CD4-positive, alpha-beta T cell treated with Interleukin-17A for 1 hour (primary cell): Measurements from ENCODE around the gene ADCY1.

ENCODE experiments used
- DNase-seq: peaks from one replicate; pipeline ENCODE4 v3.0.0-alpha.2; 2020

Gene ADCY1

DNA sequence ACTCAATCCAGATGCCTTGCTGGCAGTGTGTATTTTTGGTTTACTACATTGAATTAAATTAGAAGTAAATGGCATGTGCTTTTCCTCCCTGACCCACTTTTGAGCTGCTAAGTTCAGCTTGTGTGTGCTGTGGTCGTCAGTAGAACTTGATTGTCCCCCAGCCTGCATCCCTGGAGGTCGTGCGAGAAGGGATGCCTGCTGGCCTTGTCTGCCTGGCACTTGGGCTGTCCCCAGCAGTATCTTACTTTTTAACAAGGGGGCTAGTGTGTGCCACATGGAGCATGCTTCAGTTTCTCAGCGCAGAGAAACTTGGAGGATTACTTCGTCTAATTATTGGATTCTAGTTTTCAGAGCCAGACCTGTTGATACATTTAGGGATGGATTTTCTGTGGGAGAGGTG lies 80.2 kb downstream of the ADCY1 start:
- DNase-seq: no peak

DNA sequence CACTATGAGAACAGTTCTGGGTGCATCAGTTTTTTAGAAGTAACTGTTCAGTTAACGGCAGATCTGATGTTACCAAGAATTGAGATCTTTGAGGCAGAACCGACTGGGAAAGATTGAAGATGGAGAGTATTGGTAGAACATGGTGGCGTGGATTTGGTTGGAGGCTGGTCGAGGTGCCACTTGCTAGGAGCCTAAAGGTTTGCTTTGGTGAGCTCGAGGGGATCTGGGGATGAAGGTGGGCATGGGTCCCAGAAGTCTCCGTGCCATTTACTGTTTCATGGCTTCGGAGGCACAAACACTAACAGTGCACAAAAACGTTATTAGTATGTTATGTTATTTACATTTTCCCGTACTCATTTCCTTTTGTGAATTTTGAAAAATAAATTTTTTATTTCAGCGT lies 81.4 kb downstream of the ADCY1 start:
- no peak for DNase-seq

GRCh38 chr7:45656431-45656830 lies 82.3 kb downstream of the ADCY1 start:
- DNase-seq: no peak

- no peak for DNase-seq
Observed at GRCh38 chr7:45657136-45657889, 83.1 kb downstream of the ADCY1 start.

GRCh38 chr7:45657890-45658715 lies 83.9 kb downstream of the ADCY1 start:
- no peak for DNase-seq

- no peak for DNase-seq
Observed at GRCh38 chr7:45658716-45659495, 84.7 kb downstream of the ADCY1 start.

GRCh38 chr7:45659496-45660139 lies 85.5 kb downstream of the ADCY1 start:
- DNase-seq: no peak

GRCh38 chr7:45660201-45660900 lies 86.2 kb downstream of the ADCY1 start:
- DNase-seq: no peak

GRCh38 chr7:45660901-45661211 lies 86.7 kb downstream of the ADCY1 start:
- no peak for DNase-seq

DNA sequence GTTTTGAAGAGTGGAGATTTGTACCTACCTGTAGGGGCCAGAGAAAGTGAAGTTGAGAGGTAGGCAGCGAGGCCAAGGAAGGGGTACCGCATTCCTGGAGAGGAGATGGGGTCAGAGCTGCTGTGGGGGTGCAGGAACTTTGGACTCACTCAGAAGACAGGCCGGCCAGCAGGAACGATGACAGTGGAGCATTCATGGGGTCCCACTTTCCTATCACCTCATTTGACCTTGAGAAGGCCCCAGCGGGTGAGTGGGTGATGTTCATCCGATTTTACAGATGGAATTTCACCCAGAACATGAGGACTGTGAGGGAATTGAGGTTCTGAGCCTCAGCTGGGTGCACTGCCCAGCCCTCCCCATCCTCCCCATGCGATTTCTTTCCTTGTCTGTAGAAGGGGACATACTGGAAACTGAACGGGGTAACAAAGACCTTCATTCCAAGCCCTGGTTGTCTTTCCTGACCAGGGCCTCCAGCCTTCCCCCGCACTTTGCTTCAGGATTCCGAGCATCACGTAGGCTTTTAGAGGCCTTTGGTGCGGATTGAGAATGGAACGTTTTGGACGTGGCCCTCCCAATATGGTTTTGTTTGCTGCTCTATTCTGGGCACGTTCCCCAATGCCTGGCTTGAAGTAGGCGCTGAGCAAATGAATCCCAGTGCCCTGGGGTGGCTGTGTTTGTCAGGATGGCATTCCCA lies 87.3 kb downstream of the ADCY1 start:
- DNase-seq: no peak

- no peak for DNase-seq
Observed at GRCh38 chr7:45662018-45662417, 87.8 kb downstream of the ADCY1 start.

DNA sequence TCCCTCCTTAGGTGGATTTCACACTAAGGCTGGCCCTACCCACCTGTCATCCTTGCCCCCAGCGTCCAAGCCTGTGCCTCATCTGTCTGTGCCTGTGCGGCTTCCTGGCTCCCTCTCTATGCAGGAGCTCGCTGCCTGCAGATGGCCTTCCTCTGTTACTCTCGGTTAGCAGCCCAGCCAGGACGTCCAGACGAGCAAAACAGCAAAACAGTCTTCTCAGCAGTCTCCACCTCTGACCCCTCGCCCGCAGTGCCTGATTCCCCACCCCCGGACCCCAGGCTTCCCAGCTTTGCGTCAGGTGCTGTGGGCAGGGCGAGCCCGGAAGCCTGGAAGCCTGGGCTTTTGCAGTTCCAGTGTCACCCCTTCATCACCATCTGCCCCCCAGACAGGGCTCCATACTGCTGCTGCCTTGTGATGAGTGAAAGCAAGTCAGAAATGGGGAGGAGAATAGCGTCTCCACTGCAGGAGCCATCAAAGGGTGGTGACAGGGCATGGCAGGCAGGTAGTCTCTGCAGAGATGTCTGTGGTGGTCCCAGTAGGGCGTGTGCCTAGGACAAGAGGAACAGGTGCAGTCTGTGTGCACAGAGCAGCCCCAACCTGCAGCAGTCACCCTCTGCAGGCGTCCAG lies 88.5 kb downstream of the ADCY1 start:
- no peak for DNase-seq

DNA sequence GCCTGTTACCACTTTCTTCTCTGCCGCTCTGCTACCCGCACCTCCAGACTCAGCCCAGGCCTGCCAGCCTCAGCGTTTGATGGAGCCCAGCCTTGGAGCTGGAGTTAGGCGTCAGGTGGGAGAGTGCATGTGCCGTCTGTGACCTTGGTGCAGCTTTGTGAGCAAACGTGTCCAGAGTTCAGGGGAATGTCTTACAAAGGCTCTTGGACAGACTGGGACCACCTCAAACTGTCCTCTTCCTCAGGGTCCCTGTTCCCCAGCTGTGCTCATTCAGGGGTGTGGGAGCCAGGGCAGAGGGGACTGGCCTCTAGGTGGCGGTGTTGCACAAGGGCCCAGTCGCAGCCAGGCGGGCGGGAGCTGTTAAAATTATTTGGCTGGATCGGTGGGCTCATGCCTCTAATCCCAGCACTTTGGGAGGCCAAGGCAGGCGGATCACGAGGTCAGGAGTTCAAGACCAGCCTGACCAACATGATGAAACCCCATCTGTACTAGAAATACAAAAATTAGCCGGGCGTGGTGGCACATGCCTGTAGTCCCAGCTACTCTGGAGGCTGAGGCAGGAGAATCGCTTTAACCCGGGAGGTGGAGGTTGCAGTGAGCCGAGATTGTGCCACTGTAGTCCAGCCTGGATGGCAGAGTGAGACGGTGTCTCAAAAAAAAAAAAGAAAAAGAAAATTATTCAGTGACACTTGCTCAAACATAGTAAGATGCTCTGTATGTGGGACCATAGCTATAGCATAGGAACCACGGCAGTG lies 89.2 kb downstream of the ADCY1 start:
- DNase-seq: no peak

DNA sequence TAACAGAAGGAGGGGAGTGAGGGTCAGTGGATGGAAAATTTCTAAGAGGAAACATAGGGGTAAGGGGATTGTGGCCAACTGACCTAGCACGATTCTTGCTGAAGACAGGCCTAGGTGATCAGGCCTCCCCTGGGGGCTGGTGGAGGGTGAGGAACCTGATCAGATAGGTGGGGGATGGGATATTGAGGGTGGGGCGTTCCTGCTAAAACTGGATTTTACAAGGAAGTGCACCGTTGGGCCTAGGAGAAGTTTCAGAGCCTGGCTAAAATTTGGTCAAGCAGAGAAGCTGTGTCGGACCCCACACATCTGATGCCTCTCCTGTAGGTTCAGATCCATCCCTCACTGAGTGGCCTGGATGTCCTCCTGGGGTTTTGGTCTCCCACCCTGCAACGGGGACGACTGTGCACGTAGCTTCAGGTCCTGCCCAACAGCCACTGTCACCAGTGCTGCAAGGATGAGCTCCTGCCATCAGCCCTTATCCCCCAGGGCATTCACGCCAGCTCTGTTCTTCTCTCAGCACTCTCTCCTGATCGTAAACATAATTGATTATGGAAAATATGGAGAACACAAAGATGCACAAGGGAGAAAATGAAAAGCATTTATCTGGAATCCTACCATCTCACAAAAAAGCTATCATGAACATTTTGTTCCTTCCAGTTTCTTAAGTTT lies 89.9 kb downstream of the ADCY1 start:
- no peak for DNase-seq

- no peak for DNase-seq
Observed at GRCh38 chr7:45665172-45665571, 91.0 kb downstream of the ADCY1 start.

DNA sequence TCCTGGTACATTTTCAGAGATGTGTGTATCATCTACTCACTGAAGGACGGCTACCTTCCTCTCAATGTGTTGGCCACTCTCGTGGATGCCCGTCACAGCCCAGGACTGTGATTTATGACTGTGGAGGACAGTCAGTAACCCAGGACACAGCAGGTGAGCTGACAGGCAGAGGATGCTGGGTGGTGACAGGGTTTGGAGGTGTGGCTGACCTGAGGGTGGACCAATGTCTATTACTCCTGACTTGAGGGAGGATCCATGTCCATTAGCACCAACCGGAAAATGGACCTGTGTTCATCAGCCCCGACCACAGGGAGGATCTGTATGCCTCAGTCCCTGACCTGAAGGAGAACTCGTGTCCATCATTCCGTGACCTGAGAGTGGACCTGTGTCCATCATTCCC lies 96.1 kb downstream of the ADCY1 start:
- no peak for DNase-seq

DNA sequence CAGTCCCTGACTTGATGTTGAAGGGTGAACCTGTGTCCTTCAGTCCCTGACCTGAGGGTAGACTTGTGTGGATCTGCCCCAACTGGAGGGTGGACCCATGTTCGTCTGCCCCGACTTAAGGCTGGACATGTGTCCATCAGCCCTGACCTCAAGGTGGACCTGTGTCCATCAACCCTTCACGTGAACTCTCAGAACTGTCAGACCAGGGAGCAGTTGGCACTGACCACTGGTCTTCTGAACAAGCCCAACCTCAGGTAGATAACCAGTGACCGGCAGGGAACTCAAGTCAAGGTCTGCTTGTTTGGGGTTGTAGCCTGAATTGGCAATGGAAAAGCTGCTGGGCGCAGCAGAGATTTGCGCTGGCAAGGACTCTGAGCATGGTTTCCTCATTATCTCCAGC lies 96.5 kb downstream of the ADCY1 start:
- DNase-seq: no peak

DNA sequence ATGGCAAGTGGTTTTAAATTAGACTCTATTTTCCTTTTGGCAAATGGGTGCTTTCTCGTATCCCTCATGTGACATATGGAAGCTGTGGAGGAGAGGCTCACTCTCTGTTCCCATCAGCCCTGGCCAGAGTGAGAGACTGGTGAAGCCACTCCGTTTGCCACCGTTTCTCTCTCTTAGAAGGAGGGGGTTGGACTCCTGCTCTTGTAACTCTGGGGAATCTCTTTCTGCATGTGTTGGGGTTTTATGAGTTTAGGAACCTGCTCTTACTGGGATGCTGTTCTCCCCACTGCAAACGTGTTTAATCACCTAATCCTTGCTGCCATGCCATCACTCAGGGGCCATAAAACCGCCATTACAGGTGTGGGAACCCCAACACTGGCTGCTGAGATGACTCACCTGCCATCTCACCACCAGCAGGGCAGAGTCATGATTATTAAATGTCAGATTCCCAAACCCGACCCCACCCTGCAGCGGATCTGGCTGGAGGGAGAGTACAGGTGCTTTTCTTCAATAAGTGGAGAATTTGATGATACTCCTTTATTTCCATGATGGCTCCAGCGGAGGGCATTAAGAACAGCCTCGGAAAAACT lies 103.2 kb downstream of the ADCY1 start:
- no peak for DNase-seq

DNA sequence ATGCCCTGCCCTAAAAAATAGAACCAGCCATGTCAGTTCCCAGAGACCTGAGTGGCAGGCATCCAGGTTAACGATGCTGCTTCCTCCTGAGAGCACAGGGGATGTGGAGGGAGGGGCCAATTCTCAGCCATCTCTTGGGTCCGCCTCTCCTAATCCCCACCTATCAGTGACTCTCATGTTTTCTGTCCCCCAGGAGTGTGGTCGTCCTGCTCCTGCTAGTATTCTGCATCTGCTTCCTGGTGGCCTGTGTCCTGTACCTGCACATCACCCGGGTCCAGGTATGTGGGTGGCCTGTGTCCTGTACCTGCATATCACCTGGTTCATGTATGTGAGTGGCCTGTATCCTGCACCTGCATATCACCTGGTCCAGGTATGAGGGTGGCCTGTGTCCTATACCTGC lies 105.3 kb downstream of the ADCY1 start:
- no peak for DNase-seq

GRCh38 chr7:45680776-45681175 lies 106.6 kb downstream of the ADCY1 start:
- no peak for DNase-seq
